HK-2 (cell line): Measurements from ENCODE around the gene SCAP.

Experiments used
- DNase-seq: peaks from one replicate; pipeline ENCODE4 v3.0.0-alpha.2; 2018; ENCODE audit not compliant: unreplicated experiment

SCAP gene

GRCh38 chr3:47432673-47433072, 43.1 kb downstream of the SCAP start:
- no peak for DNase-seq

- DNase-seq: no peak
Measured at GRCh38 chr3:47431225-47431624, 44.5 kb downstream of the SCAP start.

GRCh38 chr3:47430606-47431005, 45.1 kb downstream of the SCAP start:
- DNase-seq: no peak

GRCh38 chr3:47429476-47430270, 46.1 kb downstream of the SCAP start:
- no peak for DNase-seq

- no peak for DNase-seq
Measured at GRCh38 chr3:47428662-47429061, 47.1 kb downstream of the SCAP start.

GRCh38 chr3:47427866-47428265, 47.9 kb downstream of the SCAP start:
- no peak for DNase-seq

GRCh38 chr3:47425959-47426358, 49.8 kb downstream of the SCAP start:
- DNase-seq: no peak

- no peak for DNase-seq
Measured at GRCh38 chr3:47425383-47425778, 50.4 kb downstream of the SCAP start.

GRCh38 chr3:47424434-47425382, 51.0 kb downstream of the SCAP start:
- DNase-seq: no peak

- no peak for DNase-seq
Measured at GRCh38 chr3:47423548-47424145, 52.1 kb downstream of the SCAP start.

GRCh38 chr3:47422743-47423142, 53.0 kb downstream of the SCAP start:
- no peak for DNase-seq

- no peak for DNase-seq
Measured at GRCh38 chr3:47421741-47422649, 53.7 kb downstream of the SCAP start.

GRCh38 chr3:47420511-47421484, 54.9 kb downstream of the SCAP start:
- DNase-seq: peak; percentile 86

- DNase-seq: no peak
Measured at GRCh38 chr3:47420044-47420430, 55.7 kb downstream of the SCAP start.

GRCh38 chr3:47419083-47420043, 56.4 kb downstream of the SCAP start:
- DNase-seq: no peak

GRCh38 chr3:47418167-47419082, 57.3 kb downstream of the SCAP start:
- DNase-seq: no peak

- DNase-seq: no peak
Measured at GRCh38 chr3:47416041-47416440, 59.7 kb downstream of the SCAP start.
